Stimulated activated CD4-positive, alpha-beta T cell treated with anti-CD3 and anti-CD28 coated beads, Interleukin-15, amount 100 ng/mL, for 1 hour (primary cell): ENCODE measurements around the gene TRIM9.
"Not testable (repeated sequence)": the region's sequence is repeated elsewhere in the genome, so short reads cannot be mapped to it uniquely, and the experiment has no call there.

Source experiments
- DNase-seq, 2 donors: peaks; one replicate each; pipeline ENCODE4 v3.0.0-alpha.2; 2020; ENCODE audit warnings: low read depth in 1 of 2, low spot score in 1 of 2

The TRIM9 gene

GRCh38 chr14:51006324-51006723, 88.6 kb downstream of the TRIM9 start:
- DNase-seq: no peak

GRCh38 chr14:51004801-51005526, 89.9 kb downstream of the TRIM9 start:
- no peak for DNase-seq

GRCh38 chr14:51004352-51004800, 90.5 kb downstream of the TRIM9 start:
- DNase-seq: no peak

- no peak for DNase-seq
Measured at GRCh38 chr14:51002406-51002999, 92.4 kb downstream of the TRIM9 start.

GRCh38 chr14:51000566-51000965, 94.3 kb downstream of the TRIM9 start:
- no peak for DNase-seq

- DNase-seq: no peak
Measured at GRCh38 chr14:50999726-51000125, 95.2 kb downstream of the TRIM9 start.

GRCh38 chr14:50998612-50999011, 96.3 kb downstream of the TRIM9 start:
- DNase-seq: no peak

GRCh38 chr14:50997712-50998111, 97.2 kb downstream of the TRIM9 start:
- DNase-seq: no peak

GRCh38 chr14:50994158-50994557, 100.7 kb downstream of the TRIM9 start:
- not testable (repeated sequence) for DNase-seq

- no peak for DNase-seq
Measured at GRCh38 chr14:50985859-50986331, 109.0 kb downstream of the TRIM9 start.

GRCh38 chr14:50985124-50985858, 109.6 kb downstream of the TRIM9 start:
- DNase-seq: no peak

- DNase-seq: no peak
Measured at GRCh38 chr14:50984036-50984710, 110.7 kb downstream of the TRIM9 start.

- DNase-seq: no peak
Measured at GRCh38 chr14:50979941-50980850, 114.7 kb downstream of the TRIM9 start.

- no peak for DNase-seq
Measured at GRCh38 chr14:50978888-50979287, 116.0 kb downstream of the TRIM9 start.

GRCh38 chr14:50978529-50978871, 116.4 kb downstream of the TRIM9 start:
- DNase-seq: no peak

GRCh38 chr14:50977863-50978528, 116.9 kb downstream of the TRIM9 start:
- no peak for DNase-seq

- no peak for DNase-seq
Measured at GRCh38 chr14:50974118-50974517, 120.8 kb downstream of the TRIM9 start.

GRCh38 chr14:50972734-50973133, 122.2 kb downstream of the TRIM9 start:
- DNase-seq: no peak

- DNase-seq: no peak
Measured at GRCh38 chr14:50970886-50971781, 123.8 kb downstream of the TRIM9 start.
